HG03354 (cell line): ENCODE results near the gene NFIX.
"Not testable (repeated sequence)": the region's sequence is repeated elsewhere in the genome, so short reads cannot be mapped to it uniquely, and the experiment has no call there.

Experiments
- ATAC-seq: cut with Tn5 transposase; IDR thresholded peaks from one replicate; pipeline ENCODE4 v1.9.1; 2021; ENCODE audit warnings: mild to moderate bottlenecking; ENCODE audit not compliant: unreplicated experiment, poor library complexity, severe bottlenecking

Gene NFIX

GRCh38 chr19:12994701-12995595, at the start of gene NFIX:
NFIX (plus strand) TSS chr19:12995475; CDS start chr19:12995838, 363 bp downstream.
- ATAC-seq, result no peak

- ATAC-seq, result peak; percentile 79
These were observed 49.7 kb upstream of the NFIX start, which contains the start of gene RAD23A for GRCh38 chr19:12945479-12946091. RAD23A (plus strand) TSS chr19:12945862; CDS start chr19:12945949, 87 bp downstream.

GRCh38 chr19:12946092-12946721, 49.1 kb upstream of the NFIX start:
- peak; percentile 44 for ATAC-seq

- ATAC-seq, result no peak
These were observed 48.4 kb upstream of the NFIX start for GRCh38 chr19:12946731-12947496.

GRCh38 chr19:12947702-12948611, 47.3 kb upstream of the NFIX start:
- ATAC-seq, result no peak

- no peak for ATAC-seq
These were observed 46.5 kb upstream of the NFIX start for GRCh38 chr19:12948612-12949362.

- no peak for ATAC-seq
These were observed 45.7 kb upstream of the NFIX start for GRCh38 chr19:12949363-12950283.

- not testable (repeated sequence) for ATAC-seq
These were observed 43.2 kb upstream of the NFIX start for GRCh38 chr19:12952050-12952449.

- no peak for ATAC-seq
These were observed 42.7 kb upstream of the NFIX start for GRCh38 chr19:12952488-12953137.

GRCh38 chr19:12953138-12953798, 42.0 kb upstream of the NFIX start:
- ATAC-seq, result no peak

- ATAC-seq, result no peak
These were observed 41.3 kb upstream of the NFIX start for GRCh38 chr19:12953799-12954611.

GRCh38 chr19:12954612-12954962, 40.7 kb upstream of the NFIX start:
- ATAC-seq, result no peak

GRCh38 chr19:12955575-12955974, 39.7 kb upstream of the NFIX start:
- not testable (repeated sequence) for ATAC-seq

GRCh38 chr19:12955996-12956395, 39.3 kb upstream of the NFIX start:
- no peak for ATAC-seq
